LNCAP (cell line): ENCODE results near the gene PIP4K2B.

ENCODE experiments used
- TF ChIP-seq, protein P1 (sequence below): fragments of 450-650 bp; IDR thresholded peaks from 2 replicates; pipeline ENCODE4 v1.5.1; 2017; ENCODE audit warnings: mild to moderate bottlenecking

PIP4K2B gene

DNA sequence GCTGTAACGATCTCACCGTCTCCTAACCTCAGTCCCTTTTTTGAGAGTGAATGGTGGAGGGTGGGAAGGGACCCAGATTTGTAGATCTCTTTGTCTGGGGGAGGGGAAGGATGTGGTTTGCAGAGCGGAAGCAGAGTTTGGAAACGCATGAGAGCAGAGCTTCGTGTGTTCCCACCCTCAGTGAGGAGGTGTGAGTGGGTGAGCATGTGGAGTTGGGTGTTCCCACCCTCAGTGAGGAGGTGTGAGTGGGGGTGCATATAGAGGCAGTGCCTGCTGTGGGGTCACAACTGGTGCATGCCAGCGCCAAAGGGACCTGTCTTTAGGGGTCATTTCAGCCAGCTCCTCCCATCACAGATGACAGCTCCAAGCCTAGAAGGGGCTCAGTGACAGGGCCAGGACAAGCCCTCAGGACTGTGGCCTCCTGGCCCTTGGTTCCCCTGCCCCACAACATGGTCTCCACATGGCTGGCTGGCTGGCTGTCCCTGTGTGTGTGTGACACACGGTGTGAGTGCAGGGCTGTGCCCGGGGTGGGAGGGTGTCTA lies 71.0 kb downstream of the PIP4K2B start:
- TF ChIP-seq, protein P1, sequence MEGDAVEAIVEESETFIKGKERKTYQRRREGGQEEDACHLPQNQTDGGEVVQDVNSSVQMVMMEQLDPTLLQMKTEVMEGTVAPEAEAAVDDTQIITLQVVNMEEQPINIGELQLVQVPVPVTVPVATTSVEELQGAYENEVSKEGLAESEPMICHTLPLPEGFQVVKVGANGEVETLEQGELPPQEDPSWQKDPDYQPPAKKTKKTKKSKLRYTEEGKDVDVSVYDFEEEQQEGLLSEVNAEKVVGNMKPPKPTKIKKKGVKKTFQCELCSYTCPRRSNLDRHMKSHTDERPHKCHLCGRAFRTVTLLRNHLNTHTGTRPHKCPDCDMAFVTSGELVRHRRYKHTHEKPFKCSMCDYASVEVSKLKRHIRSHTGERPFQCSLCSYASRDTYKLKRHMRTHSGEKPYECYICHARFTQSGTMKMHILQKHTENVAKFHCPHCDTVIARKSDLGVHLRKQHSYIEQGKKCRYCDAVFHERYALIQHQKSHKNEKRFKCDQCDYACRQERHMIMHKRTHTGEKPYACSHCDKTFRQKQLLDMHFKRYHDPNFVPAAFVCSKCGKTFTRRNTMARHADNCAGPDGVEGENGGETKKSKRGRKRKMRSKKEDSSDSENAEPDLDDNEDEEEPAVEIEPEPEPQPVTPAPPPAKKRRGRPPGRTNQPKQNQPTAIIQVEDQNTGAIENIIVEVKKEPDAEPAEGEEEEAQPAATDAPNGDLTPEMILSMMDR: no peak

DNA sequence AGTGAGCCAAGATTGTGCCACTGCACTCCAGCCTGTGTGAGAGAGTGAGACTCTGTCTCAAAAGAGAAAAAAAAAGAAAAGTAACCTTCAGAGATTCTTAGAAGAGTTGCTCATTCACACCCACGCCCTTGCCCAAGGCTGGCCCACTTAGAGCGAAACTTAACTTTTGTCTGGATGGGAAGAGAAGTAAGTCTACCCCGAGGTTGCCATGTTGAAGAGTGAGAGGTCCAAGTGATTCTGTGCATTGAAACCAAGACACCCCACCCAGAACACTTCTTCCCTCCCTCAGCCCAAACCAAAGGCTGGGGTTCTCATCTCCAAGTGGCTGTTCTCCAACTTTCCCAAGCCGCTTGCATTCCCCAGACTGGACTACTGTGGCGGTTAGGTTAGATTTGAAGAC lies 71.6 kb downstream of the PIP4K2B start:
- TF ChIP-seq, protein P1: no peak

- TF ChIP-seq, protein P1: no peak
Observed at GRCh38 chr17:38725066-38725465, 74.3 kb downstream of the PIP4K2B start.

DNA sequence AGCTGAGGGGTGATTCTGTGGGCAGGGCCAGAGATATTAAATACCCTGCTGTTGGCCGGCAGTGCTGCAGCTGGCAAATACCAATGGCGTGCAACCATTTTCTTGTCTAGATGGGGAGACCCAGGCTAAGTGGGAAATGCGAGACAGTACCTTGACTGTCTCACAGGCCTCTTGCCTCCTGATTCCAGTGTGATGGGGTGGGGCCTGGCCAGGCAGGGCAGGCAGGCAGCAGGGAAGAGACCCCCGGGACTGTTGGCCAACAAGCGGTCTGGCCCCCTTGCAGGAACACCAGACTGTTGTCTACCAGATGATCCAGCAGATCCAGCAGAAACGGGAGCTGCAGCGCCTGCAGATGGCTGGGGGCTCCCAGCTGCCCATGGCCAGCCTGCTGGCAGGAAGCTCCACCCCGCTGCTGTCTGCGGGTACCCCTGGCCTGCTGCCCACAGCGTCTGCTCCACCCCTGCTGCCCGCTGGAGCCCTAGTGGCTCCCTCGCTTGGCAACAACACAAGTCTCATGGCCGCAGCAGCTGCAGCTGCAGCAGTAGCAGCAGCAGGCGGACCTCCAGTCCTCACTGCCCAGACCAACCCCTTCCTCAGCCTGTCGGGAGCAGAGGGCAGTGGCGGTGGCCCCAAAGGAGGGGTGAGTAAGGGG lies 74.9 kb downstream of the PIP4K2B start:
- TF ChIP-seq, protein P1: no peak

- TF ChIP-seq, protein P1: no peak
Observed at GRCh38 chr17:38721802-38722201, 77.6 kb downstream of the PIP4K2B start.

GRCh38 chr17:38720941-38721340 lies 78.4 kb downstream of the PIP4K2B start:
- TF ChIP-seq, protein P1: no peak

DNA sequence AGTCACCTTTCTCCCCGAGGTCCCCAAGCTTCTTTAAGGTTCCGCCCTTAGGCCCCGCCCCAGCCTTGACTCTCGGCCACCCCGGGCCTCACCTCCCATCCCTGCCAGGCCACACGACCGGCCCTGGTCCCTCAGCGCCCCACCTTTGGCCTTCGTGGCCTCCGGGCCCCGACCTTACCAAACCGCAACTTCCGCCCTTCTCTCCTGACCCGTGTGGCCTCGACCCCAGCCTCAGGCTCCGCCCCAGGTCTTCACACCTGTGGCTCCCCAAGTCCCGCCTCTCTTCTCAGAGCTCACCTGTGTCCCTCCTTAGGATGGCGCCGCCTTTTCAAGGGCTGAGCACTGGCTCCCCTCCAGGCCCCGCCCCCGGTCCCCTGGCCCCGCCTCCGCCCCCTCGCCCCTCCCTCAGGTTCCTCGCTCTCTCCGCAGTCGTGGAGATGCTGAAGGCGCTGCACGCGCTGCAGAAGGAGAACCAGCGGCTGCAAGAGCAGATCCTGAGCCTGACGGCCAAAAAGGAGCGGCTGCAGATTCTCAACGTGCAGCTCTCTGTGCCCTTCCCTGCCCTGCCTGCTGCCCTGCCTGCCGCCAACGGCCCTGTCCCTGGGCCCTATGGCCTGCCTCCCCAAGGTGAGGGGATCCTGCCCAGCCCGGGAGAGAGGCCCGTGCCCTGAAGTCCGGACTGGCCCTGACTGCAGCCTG lies 79.3 kb downstream of the PIP4K2B start:
- TF ChIP-seq, protein P1: no peak
